RWPE1 (cell line): ENCODE measurements around the gene LRFN5.

ENCODE experiments used
- CTCF ChIA-PET: fragments of 350-600 bp; sonication (Branson Sonifier 250); formaldehyde crosslinking; extraction: SDS; loops from one replicate; lab custom pipeline; 2021; lab: Yijun Ruan, JAX
- POLR2A ChIA-PET: fragments of 400-600 bp; formaldehyde crosslinking; extraction: SDS; loops from one replicate; lab custom pipeline; 2020; ENCODE audit warnings: antibody characterized with exemption; ENCODE audit not compliant: low non-redundant PET; lab: Yijun Ruan, JAX
- DNase-seq: peaks from one replicate; pipeline ENCODE4 v3.0.0; 2012; ENCODE audit warnings: low spot score
- H3K27ac ChIP-seq: fragments of 450-650 bp; 2 replicates; pipeline ENCODE4 v1.5.1; 2017
- TF ChIP-seq, protein P1 (sequence below): fragments of 450-650 bp; conservative IDR thresholded peaks from 2 replicates; pipeline ENCODE4 v1.5.1; 2017; ENCODE audit warnings: low read depth, mild to moderate bottlenecking

Gene LRFN5

DNA sequence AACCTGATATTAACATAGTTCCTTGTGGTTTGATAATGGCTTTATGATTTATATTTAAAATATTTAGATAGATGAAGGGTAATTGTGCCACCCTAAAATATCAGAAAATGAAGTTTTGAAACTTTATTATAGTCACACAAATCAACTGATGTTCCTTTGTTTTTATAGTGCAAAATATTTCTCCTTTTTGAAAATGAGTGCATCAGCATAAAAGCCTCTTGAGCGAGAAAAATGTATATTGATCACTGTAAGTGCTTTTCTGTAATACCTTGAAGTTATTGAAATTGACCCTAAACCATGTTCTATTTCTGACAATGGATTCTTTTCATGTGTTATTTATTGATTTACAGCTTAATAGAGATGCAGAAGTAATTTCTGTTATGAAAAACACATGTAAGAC is 35.0 kb downstream of the LRFN5 start:
- CTCF ChIA-PET: interaction anchor here (0.7 kb wide), 1 partner anchor 1180 kb away, joined by 4 read pairs; no protein-coding TSS in a partner anchor
- no peak overlapping the region for H3K27ac ChIP-seq
- POLR2A ChIA-PET: no interaction called here
- no peak for DNase-seq
- TF ChIP-seq, protein P1, sequence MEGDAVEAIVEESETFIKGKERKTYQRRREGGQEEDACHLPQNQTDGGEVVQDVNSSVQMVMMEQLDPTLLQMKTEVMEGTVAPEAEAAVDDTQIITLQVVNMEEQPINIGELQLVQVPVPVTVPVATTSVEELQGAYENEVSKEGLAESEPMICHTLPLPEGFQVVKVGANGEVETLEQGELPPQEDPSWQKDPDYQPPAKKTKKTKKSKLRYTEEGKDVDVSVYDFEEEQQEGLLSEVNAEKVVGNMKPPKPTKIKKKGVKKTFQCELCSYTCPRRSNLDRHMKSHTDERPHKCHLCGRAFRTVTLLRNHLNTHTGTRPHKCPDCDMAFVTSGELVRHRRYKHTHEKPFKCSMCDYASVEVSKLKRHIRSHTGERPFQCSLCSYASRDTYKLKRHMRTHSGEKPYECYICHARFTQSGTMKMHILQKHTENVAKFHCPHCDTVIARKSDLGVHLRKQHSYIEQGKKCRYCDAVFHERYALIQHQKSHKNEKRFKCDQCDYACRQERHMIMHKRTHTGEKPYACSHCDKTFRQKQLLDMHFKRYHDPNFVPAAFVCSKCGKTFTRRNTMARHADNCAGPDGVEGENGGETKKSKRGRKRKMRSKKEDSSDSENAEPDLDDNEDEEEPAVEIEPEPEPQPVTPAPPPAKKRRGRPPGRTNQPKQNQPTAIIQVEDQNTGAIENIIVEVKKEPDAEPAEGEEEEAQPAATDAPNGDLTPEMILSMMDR: no peak

DNA sequence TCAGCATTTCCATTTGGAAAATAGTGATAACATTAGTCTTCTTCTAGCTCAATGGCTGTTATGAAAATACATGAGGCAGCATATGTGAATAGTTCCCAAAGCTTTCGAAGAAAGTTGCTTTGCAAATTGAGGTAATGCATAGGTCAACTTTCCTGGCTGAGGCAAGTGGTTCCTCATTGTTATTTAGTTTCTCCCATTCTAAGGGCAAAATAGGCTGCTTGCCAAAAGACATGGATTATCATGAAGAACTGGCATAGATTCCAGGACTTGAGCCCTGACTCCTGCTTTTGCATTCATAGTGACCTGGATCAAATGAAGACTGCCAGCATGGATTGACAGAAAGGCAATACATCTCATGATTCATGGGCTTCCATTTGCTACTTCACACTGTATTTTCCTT is 35.7 kb downstream of the LRFN5 start:
- CTCF ChIA-PET: interaction anchor here (0.7 kb wide), 1 partner anchor 1179 kb away, joined by 4 read pairs; no protein-coding TSS in a partner anchor
- POLR2A ChIA-PET: no interaction called here
- no peak for DNase-seq
- no peak overlapping the region for H3K27ac ChIP-seq
- TF ChIP-seq, protein P1: no peak

DNA sequence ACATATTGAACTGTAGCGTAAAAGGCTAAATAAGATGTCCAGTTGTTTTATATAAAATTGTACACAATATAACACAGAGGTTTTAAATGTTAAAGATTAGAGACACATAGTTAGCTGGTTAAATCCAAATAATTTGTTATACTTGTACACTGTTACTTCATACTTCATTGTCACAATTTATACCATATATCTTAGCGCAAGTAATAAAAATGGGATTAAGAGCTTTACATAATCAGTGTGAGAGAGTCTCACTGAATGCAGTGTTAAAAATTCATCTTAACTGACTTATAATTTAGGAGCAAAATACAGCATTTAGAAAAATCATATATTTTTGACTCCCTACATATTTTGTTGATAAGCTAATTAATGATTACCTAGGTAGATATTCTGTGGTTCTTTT is 36.1 kb downstream of the LRFN5 start:
- DNase-seq: no peak

DNA sequence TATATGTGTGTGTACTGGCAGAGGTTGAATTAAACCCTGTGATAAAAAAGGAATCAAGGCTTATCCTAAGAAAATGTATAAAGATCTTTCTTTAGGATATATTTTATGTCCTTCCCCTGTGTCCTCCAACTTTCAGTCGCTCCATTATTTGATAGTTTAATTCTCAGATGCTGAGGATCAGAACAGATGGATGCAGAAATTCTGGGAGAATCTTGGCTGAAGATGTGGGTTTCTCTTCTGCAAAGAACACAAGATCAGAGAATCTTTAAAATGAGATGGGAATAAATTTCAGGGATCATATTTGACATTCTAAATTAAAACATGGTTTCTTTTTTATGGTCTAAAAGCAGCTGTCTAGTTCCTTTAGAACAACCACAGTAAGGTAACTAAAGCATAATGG is 37.9 kb downstream of the LRFN5 start:
- no peak overlapping the region for H3K27ac ChIP-seq
- TF ChIP-seq, protein P1: no peak
- ChIA-PET POLR2A (no interaction called here), CTCF (no interaction called here)
- DNase-seq: no peak

More for the DNA sequence above, 36.1 kb downstream of the LRFN5 start:
- no peak overlapping the region for H3K27ac ChIP-seq
- TF ChIP-seq, protein P1: no peak
- POLR2A ChIA-PET: no interaction called here
- CTCF ChIA-PET: no interaction called here

DNA sequence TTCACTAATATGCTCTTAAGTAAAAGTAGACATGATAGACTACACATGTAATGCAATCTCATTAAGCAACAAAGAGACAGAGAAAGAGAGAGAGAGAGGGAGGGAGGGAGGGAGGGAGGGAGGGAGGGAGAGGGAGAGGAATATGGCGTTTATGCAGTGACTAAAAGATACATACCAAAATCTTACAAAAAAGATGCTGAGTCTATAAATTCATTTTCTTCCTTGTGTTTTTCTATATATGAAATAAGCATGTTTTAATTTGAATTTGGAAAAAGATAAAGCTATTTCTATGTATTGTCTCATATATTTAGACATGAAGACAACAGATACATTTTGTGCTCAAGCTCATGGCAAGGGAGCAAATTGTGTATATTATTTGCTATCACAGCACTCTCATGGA is 44.1 kb downstream of the LRFN5 start:
- TF ChIP-seq, protein P1: no peak
- DNase-seq: no peak
- POLR2A ChIA-PET: no interaction called here
- H3K27ac ChIP-seq: no peak overlapping the region
- CTCF ChIA-PET: no interaction called here

DNA sequence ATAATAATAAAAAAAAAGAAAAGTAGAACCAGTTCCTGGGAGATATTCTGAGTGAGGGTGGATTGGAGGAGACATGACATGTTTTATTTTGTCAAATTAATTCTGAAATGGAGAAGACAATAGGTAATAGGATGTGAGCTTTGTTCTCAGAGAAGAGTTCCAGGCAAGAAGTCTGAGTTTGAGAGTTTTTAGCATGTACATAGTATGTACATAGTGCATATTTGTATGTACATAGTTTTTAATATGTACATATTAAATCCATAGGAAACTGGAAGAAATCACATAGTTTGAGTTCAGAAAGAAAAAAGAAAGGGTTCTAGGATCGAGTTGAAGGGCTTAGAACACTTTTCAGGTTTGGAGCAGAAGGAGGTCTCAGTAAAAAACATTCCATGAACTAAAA is 47.5 kb downstream of the LRFN5 start:
- ChIA-PET CTCF (no interaction called here), POLR2A (no interaction called here)
- no peak for DNase-seq
- no peak overlapping the region for H3K27ac ChIP-seq
- TF ChIP-seq, protein P1: no peak
